Measurements from ENCODE around the gene CHTF8.
"Not testable (repeated sequence)": the region's sequence is repeated elsewhere in the genome, so short reads cannot be mapped to it uniquely, and the experiment has no call there.

Gene CHTF8, protein sequence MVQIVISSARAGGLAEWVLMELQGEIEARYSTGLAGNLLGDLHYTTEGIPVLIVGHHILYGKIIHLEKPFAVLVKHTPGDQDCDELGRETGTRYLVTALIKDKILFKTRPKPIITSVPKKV

DNA sequence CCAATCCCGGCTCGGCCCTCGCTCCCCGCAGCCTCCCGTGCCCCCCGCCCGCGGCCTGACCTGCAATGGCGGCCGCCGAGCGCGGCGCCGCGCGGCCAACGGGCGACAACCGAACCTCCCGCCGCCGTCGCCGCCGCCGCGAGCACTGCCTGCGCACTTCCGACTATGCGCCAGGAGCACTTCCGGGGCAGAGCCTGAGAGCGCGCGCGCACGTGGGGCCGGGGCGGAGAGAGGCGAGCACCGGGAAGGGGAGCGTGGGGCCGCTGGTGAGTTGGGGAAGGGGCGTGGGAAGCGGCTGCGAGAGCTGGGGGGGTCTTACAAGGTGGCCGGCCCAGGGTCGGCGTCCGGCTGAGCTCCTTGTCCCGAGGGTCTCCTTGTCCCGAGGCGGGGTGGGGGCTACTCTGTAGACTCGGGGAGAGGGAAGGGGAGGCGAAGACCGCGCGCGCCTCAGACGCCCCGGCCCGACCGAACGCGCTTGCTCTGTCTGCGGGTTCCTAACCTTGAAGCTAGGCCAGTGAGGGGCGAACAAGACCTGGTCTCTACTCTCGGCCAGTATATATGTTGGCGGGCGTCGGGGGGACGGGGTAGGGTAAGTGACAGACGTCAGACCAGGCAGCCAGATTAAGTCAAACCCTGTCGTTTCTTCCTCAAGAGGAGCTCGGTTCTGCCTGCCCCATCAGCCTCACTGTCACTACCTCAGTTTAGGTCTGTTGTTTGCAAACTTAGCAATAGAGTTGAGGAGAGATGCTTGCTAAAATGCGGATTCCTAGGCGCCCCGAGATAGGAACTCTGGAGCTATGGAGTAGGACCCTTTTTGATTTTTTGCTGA lies at the start of gene CHTF8, which contains the start of gene UTP4:
Gene CHTF8 (minus strand): TSS at position 165 of the 829 bp plus-strand sequence. CDS start 11,130 bp downstream, outside the sequence.
Gene UTP4 (plus strand): TSS at position 226 of the 829 bp plus-strand sequence. CDS start 811 bp downstream, outside the sequence.
- DNase-seq (ENCODE audit: low read depth) = peak; percentile 86

DNA sequence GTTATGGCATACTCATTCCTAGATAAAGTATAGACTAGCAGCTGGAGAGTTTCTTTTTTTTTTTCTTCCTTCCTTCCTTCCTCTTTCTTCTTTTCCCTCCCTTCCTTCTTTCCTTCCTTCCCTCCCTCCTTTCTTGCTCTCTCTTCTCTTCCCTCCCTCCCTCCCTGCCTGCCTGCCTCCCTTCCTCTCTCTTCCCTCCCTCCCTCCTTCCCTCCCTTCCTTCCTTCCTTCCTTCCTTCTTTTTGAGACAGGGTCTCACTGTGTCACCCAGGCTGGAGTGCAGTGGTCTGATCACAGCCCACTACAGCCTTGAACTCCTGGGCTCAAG lies 47.6 kb upstream of the CHTF8 start:
- no peak for DNase-seq (ENCODE audit: low read depth)

DNA sequence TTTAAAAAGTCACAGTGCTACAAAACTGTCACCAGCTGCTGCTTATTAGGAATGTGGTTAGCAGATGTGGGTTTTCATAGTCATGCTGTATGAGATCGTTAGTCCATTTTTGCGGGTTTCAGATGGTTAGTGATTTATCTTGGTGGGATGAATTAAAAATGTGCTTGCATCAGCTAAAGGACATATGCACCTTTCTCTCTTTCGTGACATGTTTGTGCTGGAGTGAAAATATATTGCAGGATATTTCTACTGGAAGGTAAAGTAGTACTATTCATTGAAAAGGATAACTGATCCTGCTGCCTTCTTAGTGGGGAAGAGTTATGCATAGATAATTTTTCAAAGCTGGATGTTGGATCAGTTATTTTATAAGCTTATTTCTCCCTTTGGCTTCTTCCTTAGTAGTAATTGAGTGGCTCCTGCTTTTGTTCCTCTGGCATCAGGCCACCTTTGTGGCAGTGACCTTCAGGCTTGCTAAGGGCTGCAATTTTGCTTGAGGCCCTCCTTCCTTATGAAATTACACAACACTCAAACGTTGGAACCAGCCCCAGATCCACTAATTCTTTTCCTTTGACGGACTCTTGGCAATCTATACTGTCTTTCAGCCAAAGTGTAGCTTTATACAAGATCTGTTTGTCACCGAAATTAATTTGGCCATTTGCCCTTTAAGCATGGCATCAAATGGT lies 47.1 kb upstream of the CHTF8 start:
- no peak for DNase-seq (ENCODE audit: low read depth)

DNA sequence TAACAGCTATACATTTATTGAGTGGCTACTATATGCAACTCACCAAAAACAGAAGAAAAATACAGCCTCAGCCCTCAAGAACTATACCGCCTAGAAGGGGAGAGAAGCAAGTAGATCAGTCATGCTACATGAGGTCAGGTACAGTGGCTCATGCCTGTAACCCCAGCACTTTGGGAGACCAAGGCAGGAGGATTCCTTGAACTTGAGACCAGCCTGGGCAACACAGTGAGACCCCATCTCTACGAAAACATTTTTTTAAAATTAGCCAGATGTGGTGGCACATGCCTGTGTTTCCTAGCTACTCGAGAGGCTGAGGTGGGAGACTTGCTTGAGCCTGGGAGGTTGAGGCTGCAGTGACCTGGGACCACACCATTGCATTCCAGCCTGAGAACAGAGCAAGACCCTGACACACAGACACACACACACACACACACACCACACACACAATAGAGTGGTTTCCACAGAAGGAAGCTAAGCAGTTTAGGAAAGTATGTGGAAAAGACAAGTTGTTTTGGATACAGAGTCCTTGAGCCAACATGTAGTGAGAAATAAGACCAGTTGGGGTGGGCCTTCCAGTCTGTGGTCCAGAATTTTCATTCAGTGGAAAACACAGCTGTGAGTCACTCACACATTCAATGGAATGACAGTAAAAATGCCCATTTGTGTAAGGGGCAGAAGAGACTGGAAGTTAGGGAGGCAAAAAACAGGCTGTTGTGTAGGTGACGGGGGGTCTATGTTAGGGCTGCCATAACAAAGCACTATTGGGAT lies 43.8 kb upstream of the CHTF8 start:
- no peak for DNase-seq (ENCODE audit: low read depth)

DNA sequence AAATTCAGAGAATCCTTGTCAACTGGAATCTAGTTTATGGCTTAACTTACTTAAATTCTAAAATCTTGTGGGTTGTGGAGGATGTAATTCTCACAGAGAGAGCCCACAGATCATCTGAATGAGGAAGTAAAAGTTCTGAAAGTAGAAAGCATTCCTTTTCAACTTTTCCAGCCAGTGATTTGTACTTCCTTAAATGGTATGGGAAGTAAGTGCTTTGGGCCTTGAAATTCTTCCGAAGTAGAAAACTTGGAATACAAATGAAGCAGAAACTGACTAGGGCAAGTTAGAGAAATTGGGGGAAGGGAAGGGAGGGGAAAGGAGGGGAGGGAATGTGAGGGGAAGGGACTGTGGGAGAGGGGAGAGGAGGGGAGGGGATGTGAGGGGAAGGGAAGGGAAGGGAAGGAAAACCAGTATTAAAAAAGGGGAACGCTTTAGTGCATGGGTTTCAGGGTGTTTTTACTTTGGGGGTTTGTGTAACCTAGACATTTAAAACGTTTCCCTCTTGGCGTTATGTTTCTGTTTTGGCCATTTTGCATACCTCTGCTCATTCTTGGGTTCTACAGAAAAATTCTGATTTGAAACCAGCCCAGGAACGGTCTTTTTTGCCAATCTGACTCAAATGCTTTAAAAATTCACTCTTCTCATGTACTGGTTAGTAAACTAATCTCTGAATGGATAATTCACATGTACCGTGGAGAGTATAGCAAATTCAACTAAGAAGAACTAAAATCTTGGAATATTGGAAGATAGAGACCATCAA lies 39.1 kb upstream of the CHTF8 start:
- no peak for DNase-seq (ENCODE audit: low read depth)

DNA sequence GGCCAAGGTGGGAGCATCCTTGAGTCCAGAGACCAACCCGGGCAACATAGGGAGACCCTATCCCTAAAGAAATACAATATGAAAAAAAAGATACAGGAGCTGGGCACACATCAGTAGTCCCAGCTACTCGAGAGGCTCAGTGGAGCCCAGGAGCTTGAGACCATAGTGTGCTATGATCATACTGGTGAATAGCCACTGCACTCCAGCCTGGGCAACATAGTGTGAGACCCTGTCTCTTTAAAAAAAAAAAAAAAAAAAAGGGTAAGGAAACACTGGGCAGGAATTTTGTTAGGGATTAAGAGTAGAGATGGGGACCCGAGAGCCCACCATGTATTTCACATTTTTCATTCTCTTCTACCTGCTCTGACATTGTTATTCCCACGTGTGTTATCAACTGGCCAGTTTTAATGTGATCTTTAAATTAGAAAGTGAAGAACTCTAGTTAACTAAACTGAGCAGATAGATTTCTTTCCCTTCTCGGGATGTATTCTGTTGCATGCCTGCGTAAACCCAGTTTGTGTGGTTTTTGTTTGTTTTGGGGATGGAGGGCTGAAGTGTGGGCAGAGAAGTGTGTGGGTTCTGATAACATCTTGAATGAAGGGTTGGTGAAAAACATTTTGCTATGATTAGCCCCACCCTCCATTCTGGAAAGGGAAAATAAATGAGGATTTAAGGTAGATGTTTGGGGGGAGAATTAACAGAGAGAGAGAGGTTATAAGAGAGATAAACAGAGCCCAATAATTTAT lies 37.4 kb upstream of the CHTF8 start:
- DNase-seq (ENCODE audit: low read depth) = no peak

DNA sequence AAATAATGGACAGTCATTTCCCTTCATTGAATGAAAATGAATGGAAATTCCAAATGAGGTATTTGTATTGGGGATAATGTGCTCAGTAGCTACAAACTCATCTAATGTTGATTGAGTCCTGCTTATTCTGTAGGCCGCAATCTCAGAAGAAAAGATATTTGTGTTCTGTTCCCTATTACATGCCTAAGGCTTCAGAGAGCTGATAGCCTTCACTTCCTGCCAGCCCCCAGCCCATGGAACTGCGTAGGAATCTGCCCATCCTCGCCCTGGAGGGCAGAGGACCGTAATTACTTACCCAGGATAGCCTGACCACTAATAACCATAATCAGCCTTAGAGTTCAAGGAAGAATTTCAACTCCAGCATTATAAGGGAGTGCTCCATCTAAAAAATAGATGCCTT lies 36.7 kb upstream of the CHTF8 start:
- DNase-seq (ENCODE audit: low read depth) = no peak

DNA sequence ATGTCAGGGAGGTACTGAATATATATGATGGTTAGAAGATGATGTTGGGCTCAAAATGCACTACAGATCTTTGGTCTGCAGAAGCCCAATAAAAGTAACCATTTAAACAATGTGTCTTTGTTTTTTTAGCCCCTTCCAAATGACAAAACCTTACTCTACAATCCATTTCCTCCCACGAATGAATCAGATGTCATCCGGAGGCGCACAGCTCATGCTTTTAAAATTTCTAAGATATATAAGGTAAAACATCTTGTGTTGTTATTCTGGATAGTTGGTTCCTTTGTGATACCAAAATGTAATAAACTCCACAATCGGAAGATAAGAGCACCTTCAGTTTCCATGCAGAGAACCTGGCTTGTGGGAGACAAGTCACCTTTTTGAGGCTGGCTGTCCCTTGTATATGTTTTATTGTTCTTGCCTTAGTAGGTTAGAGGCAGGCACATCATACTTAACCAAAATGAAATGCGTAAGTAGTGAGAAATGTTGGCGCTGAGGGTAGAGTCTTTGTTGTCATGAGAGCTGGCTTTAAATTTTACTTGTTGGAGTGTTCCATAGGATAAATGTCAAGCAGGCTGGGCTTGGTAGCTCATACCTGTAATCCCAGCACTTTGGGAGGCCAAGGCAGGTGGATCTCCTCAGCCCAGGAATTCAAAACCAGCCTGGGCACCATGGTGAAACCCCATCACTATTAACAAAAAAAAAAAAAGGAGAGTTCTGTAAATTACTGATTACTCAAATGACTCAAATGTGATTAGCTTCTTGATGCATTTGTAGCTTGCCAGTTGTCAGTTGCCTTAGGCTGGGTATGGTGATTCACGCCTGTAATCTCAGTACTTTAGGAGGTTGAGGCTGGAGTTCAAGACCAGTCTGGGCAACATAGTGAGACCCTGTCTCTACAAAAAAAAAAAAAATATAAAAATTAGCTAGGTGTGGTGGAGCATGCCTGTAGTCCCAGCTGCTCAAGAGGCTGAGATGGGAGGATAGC lies 34.9 kb upstream of the CHTF8 start:
- no peak for DNase-seq (ENCODE audit: low read depth)

DNA sequence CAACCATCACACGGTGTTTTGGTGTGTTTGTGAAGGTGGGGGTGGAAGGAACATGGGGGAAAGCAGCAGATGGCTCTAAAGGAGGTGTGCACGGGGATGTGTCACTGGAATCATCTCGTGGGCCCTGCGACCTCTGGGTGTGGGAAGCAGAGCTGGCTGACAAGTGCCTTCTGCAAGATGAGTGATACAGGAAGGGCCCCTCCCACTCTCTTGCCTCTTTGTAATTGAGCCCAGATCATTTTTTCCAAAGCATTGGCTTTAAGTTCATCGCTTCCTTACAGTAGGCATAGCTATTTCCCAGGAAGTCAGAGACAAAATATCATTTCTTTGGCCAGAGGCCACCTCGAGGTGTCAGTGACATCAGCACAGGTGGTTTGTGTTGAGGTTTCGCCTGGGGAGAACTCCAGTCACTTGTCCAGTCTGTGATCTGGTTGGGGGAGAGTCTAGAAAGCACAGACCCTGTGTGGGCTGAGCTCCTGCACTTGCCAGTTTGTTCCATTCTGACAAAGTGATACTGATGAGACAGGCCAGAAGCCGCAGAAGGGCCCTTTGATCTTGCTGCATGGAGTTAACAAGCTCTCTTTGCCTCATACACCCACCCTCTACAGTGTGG lies 33.9 kb upstream of the CHTF8 start:
- DNase-seq (ENCODE audit: low read depth) = peak; percentile 76

DNA sequence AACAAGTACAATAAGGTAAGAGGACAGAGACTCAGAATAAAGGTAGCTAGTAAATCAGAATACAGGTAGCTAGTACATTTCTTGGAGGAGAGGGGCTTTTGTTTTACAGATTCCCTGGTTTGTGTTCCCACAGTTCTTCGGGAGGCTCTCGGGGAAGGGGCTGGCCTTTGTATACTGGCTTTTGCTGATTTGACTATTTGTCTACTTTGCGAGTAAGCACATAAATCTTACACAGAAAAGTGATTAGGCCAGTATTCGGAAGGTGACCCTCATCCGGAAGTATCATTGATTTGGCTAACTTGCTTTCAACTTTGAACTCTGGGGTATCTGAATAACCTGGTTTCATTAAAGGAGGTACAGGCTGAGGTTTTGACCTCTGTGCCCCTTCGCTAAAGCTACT lies 33.2 kb upstream of the CHTF8 start:
- DNase-seq (ENCODE audit: low read depth) = no peak

DNA sequence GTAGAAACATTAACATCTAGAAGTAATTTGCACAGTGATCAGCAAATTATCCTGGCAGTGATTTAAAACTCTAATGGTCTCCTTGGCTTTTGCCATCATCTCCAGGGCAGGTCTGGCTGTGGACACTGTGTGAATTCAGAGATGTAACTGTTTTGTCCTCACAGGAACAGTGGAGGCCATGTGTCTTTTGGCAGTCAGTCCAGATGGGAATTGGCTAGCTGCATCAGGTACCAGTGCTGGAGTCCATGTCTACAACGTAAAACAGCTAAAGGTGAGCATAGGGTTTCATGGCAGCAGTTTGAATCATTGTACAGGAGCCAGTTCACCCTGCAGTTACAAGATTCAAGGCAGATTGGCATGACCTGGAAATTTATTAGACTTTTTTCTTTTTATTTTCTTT lies 27.8 kb upstream of the CHTF8 start:
- DNase-seq (ENCODE audit: low read depth) = no peak

DNA sequence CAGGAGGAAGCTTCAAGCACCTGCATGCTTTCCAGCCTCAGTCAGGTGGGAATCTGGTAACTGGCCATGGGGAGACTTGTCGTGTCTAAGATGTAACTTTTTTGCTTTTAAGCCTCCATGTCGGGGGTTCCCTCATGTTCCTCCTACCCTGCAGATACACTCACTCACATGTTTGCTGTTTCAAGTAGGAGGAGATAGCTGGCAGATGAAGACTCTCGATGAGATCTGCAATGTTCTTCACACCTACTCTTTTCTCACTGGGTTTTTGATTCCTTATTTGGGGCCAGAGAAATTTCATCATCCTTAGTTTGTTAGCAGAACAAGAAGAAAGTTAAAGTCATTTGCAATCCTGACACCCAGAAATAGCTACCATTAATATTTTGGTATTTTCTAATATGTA lies 24.8 kb upstream of the CHTF8 start:
- DNase-seq (ENCODE audit: low read depth) = no peak

DNA sequence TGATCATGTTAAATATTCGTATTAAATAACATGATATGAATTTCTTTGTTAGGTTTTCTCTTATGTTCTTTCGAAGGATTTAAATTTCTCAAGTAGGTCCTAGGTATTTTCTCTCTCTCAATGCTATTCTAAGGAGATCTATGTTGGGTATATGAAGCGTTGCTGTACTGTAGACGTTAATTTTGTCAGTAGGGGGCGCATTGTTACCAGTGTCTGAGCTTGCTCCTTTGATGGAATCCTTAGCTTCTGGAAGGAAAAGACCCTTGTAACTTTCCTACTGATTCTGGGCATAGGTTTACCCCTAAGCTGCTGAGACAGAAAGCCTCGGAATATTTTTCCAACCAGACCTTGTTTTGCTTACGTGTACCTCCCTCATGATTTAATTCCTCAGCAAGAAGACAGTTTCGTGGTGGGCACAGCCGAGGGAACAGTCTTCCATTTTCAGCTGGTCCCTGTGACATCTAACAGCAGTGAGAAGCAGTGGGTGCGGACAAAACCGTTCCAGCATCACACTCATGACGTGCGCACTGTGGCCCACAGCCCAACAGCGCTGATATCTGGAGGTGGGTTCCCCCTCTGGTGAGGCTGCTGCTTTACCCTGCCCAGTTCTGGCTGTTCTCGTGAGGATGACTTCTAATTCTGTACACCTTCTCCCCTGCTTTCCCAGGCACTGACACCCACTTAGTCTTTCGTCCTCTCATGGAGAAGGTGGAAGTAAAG lies 17.9 kb upstream of the CHTF8 start:
- peak; percentile 37 for DNase-seq (ENCODE audit: low read depth)

DNA sequence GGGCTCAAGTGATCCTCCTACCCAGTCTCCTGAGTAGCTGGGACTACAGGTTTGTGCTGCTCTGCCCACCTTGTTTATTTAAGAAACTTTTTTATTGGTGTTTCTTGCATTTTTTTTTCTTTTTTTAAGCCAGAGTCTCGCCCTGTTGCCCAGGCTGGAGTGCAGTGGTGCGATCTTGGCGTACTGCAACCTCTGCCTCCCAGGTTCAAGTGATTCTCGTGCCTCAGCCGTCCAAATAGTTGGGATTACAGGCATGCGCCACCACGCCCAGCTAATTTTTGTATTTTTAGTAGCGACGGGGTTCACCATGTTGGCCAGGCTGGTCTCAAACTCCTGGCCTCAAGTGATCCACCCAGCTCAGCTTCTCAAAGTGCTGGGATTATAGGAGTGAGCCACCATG lies 17.2 kb upstream of the CHTF8 start:
- not testable (repeated sequence) for DNase-seq (ENCODE audit: low read depth)

DNA sequence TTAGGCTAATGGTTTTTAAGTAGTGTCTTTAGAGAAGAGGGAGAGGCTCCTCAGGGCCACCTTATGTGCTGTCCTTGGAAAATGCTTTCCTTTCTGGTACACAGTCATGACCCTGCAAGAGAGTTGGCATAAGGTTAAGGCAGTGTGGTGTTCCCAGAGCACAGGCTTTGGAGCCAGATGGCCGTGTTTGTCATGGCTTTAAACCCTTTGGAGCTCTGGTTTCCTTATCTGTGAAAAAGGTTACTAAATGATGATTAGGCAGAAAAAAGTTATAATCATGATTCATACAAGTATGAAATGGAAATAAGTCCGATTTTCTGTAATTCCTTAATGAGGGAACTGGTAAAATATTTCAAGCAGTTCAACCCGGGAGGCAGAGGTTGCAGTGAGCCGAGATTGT lies 13.3 kb upstream of the CHTF8 start:
- DNase-seq (ENCODE audit: low read depth) = no peak

DNA sequence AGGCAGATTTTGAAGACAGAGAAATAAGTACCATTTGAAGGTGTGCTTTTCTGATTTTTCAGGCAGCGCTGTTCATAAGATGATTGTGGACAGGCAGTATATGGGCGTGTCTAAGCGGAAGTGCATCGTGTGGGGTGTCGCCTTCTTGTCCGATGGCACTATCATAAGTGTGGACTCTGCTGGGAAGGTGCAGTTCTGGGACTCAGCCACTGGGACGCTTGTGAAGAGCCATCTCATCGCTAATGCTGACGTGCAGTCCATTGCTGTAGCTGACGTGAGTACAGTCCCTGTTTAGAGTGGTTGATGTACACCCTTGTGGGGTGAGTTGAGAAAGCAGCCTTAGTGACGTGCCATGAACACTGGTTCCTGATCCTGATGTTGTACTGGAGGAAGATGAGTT lies 10.7 kb upstream of the CHTF8 start:
- DNase-seq (ENCODE audit: low read depth) = no peak

DNA sequence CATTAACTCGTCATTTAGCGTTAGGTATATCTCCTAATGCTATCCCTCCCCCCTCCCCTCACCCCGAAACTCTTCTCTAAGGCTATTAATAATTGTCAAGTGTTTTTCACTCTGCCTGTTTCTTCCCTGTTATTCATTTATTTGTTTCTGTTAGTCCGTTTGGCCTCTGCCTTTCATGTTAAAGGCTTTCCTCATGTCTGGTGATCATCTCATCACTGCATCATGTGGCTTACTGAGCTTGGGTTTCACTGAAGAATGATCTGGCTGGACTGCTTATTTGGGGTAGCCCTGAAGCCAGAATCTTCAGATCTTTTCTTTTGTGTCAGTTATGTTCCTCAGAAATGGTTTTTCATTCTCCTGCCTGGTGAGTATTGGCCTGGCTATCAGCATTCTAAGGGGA lies 9.5 kb upstream of the CHTF8 start:
- no peak for DNase-seq (ENCODE audit: low read depth)

DNA sequence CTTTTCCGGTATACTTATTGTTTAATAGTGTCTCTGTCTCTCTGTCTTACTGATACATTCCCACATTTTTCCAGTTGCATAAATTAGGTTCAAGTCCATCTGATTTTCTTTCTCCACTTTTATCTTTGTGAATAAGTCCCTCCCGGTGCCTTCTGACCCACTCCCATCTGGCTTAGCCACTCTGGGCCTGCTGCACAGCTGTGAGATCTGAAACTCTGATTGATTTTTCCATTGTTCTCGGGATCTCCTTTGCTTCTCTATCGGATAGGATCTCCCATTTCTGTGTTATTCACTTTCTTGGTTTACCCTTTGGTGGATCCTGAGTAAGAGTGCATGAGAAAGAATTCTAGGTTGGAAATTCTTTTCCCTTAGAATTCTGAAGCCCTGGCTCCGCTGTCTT lies 8.6 kb upstream of the CHTF8 start:
- no peak for DNase-seq (ENCODE audit: low read depth)

DNA sequence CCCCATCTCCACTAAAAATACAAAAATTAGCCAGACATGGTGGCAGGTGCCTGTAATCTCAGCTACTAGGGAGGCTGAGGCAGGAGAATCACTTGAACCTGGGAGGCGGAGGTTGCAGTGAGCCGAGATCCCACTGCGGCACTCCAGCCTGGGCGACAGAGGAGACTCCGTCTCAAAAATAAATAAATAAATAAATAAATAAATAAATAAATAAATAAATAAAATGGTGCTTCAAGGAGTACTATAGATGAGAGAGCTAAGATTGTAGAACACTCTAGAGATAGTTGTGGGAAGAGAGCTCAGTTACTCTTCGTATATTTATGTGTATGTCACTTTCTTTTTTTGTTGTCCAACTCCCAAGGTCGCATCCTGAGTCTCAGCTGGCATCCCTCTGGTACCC lies 7.1 kb upstream of the CHTF8 start:
- not testable (repeated sequence) for DNase-seq (ENCODE audit: low read depth)
